ENCODE data around the gene SNX33. TPM values are rescaled to one million over a fixed set of nuclear protein-coding genes. Genes with fewer than 3 reads are reported as not detected.
"Not testable (repeated sequence)": the region's sequence is repeated elsewhere in the genome, so short reads cannot be mapped to it uniquely, and the experiment has no call there.

The SNX33 gene
- total RNA-seq, 3 donors from 2014 or later (not counting 1 experiment from before 2014, with no cell fraction given) = 2.5 to 5.6 (median 5.1) TPM

GRCh38 chr15:75696311-75696720 lies 48.6 kb downstream of the SNX33 start:
- Mint-ChIP-seq H3K4me3 (no peak overlapping the region), H3K9me3 (no peaks in the 10 kb centered on the region), H3K27ac (peak overlapping the region in 1 of 2 donors; percentile 74), H3K27me3 (ENCODE audit: low read depth in 2 of 2) (peaks cover 6 to 15% of the 10 kb centered on the region in 2 donors), H3K36me3 (no peaks in the 10 kb centered on the region), H3K4me1 (peaks cover 26 to 65% of the 10 kb centered on the region in 2 donors)
- DNase-seq (no peak), ATAC-seq (no peak)
- H3K27me3 ChIP-seq (ENCODE audit: control insufficient read depth, insufficient read depth, low read length) = no peaks in the 10 kb centered on the region
- intact Hi-C loops (cut with micrococcal nuclease) = no loop called here
- WGBS (ENCODE audit: insufficient coverage) = 73% methylated on average over 14 of the region's 14 CpGs
- H3K9me3 ChIP-seq (ENCODE audit: control insufficient read depth, insufficient read depth, low read length) = no peaks in the 10 kb centered on the region
- H3K36me3 ChIP-seq (ENCODE audit: control insufficient read depth, insufficient read depth, low read length) = no peaks in the 10 kb centered on the region
- peaks cover 79% of the 10 kb centered on the region for H3K4me1 ChIP-seq (ENCODE audit: control insufficient read depth, insufficient read depth, low read length)
- TF ChIP-seq, protein P1, sequence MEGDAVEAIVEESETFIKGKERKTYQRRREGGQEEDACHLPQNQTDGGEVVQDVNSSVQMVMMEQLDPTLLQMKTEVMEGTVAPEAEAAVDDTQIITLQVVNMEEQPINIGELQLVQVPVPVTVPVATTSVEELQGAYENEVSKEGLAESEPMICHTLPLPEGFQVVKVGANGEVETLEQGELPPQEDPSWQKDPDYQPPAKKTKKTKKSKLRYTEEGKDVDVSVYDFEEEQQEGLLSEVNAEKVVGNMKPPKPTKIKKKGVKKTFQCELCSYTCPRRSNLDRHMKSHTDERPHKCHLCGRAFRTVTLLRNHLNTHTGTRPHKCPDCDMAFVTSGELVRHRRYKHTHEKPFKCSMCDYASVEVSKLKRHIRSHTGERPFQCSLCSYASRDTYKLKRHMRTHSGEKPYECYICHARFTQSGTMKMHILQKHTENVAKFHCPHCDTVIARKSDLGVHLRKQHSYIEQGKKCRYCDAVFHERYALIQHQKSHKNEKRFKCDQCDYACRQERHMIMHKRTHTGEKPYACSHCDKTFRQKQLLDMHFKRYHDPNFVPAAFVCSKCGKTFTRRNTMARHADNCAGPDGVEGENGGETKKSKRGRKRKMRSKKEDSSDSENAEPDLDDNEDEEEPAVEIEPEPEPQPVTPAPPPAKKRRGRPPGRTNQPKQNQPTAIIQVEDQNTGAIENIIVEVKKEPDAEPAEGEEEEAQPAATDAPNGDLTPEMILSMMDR (IDR thresholded peaks at IDR 0.05) = no peak
- H3K27ac ChIP-seq (ENCODE audit: low read length) = no peak overlapping the region
- H3K4me3 ChIP-seq (ENCODE audit: low read length) = no peak overlapping the region

DNA sequence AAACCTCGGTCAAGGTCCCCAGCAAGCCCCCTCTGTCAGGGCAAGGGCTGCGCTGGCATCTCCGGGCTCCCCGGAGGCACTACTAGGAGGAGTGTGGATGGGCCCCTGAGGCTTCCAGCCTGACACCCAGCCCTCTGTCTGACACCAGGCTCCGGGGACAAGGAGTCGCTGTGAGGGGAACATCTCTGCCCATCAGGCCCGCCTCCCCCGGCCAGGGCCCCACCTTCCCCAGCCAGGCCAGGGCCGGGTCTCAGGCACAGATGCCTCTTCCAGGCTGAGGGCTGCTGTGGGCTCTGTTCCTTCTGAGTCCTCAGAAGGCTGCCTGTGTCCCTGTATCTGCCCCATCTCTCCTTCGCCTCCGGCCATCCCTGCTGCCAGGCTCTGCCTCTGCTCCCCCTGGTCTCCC lies 49.1 kb downstream of the SNX33 start:
- WGBS (ENCODE audit: insufficient coverage) = 90% methylated on average over 11 of the region's 11 CpGs
- H3K27me3 Mint-ChIP-seq (ENCODE audit: low read depth in 2 of 2) = peaks cover 6 to 15% of the 10 kb centered on the region in 2 donors
- Histone ChIP-seq H3K36me3 (ENCODE audit: control insufficient read depth, insufficient read depth, low read length) (no peaks in the 10 kb centered on the region), H3K27ac (ENCODE audit: low read length) (no peak overlapping the region), H3K9me3 (ENCODE audit: control insufficient read depth, insufficient read depth, low read length) (no peaks in the 10 kb centered on the region), H3K4me1 (ENCODE audit: control insufficient read depth, insufficient read depth, low read length) (peaks cover 80% of the 10 kb centered on the region), H3K27me3 (ENCODE audit: control insufficient read depth, insufficient read depth, low read length) (no peaks in the 10 kb centered on the region), H3K4me3 (ENCODE audit: low read length) (no peak overlapping the region)
- H3K9me3 Mint-ChIP-seq = no peaks in the 10 kb centered on the region
- ATAC-seq (no peak), DNase-seq (no peak)
- H3K4me1 Mint-ChIP-seq = peaks cover 28 to 70% of the 10 kb centered on the region in 2 donors
- TF ChIP-seq, protein P1 (IDR thresholded peaks at IDR 0.05) = no peak
- intact Hi-C loops (cut with micrococcal nuclease) = no loop called here
- no peak overlapping the region for H3K27ac Mint-ChIP-seq
- no peak overlapping the region for H3K4me3 Mint-ChIP-seq
- no peaks in the 10 kb centered on the region for H3K36me3 Mint-ChIP-seq

DNA sequence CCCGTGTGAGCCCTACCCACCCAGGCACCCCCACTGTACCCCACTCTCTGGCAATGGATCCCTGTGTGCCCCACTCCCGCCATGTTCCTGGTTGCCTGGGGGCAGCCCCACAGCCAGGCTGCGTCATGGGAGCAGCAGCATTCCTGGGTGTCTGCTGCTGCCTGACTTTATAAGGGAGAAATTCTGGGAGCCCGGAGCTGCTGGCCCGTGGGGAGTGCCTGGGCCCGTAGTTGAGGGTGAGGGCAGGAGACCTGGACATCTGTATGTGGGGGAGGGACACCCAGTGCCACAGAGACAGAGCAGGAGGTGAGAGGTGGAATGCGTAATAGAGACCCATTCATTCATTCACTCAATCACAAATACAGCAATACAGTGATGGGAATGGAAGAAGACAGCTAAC lies 49.8 kb downstream of the SNX33 start:
- peaks cover 82% of the 10 kb centered on the region for H3K4me1 ChIP-seq (ENCODE audit: control insufficient read depth, insufficient read depth, low read length)
- Mint-ChIP-seq H3K36me3 (no peaks in the 10 kb centered on the region), H3K9me3 (no peaks in the 10 kb centered on the region), H3K4me1 (peaks cover 34 to 72% of the 10 kb centered on the region in 2 donors), H3K27me3 (ENCODE audit: low read depth in 2 of 2) (peaks cover under 1 to 14% of the 10 kb centered on the region in 2 donors), H3K4me3 (peak overlapping the region; percentile 11), H3K27ac (no peak overlapping the region)
- H3K4me3 ChIP-seq (ENCODE audit: low read length) = no peak overlapping the region
- 97% methylated on average over 6 of the region's 7 CpGs for WGBS (ENCODE audit: insufficient coverage)
- no peak for DNase-seq
- intact Hi-C loops (cut with micrococcal nuclease) = no loop called here
- H3K36me3 ChIP-seq (ENCODE audit: control insufficient read depth, insufficient read depth, low read length) = no peaks in the 10 kb centered on the region
- no peak for ATAC-seq
- no peaks in the 10 kb centered on the region for H3K27me3 ChIP-seq (ENCODE audit: control insufficient read depth, insufficient read depth, low read length)
- H3K9me3 ChIP-seq (ENCODE audit: control insufficient read depth, insufficient read depth, low read length) = no peaks in the 10 kb centered on the region
- TF ChIP-seq, protein P1 (IDR thresholded peaks at IDR 0.05) = no peak
- H3K27ac ChIP-seq (ENCODE audit: low read length) = no peak overlapping the region

DNA sequence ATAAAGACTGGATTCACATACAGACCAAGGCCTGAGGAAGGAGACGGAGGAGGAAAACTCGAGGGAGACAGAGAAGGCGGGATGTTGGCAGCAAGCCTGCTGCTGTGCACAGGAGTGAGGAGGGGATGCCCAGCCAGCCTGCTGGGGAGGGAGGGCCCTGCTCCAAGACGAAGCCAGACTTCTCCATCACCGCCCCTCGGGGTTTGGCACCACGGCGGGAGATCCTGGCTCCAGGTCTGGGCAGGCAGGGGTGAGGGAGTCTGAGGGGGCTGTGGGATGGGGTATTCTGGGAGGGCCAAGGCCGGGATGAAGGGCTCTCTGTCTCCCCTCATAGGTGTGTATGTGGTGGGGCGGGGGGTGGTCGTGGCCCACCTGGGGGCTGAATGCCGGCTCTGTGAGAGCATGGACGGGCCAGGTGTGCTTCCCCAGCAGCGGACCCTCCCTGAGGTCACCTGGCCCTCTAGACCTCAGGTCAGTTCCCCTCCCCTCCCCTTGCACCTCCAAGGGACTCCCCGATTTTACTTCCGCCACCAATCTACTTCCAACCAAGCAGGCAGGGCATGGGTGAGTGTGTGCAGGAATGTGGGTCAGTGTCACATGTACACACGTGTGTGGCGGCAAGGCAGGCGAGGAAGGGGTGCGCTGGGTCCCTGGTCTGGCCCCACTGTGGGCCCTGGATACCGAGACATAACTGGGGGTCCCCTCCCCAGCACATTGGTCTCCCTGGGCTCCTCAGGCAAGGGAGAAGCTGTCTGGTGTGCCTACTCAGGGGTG lies 50.4 kb downstream of the SNX33 start:
- H3K27ac ChIP-seq (ENCODE audit: low read length); H3K36me3 Mint-ChIP-seq; H3K9me3 ChIP-seq (ENCODE audit: control insufficient read depth, insufficient read depth, low read length); H3K27me3 ChIP-seq (ENCODE audit: control insufficient read depth, insufficient read depth, low read length); DNase-seq; H3K9me3 Mint-ChIP-seq; ATAC-seq; H3K4me3 ChIP-seq (ENCODE audit: low read length); H3K36me3 ChIP-seq (ENCODE audit: control insufficient read depth, insufficient read depth, low read length); H3K27ac Mint-ChIP-seq; intact Hi-C loops (cut with micrococcal nuclease): not testable (repeated sequence)
- H3K4me3 Mint-ChIP-seq = peak overlapping the region; percentile 11
- peaks cover 34 to 69% of the 10 kb centered on the region in 2 donors for H3K4me1 Mint-ChIP-seq
- peaks cover 79% of the 10 kb centered on the region for H3K4me1 ChIP-seq (ENCODE audit: control insufficient read depth, insufficient read depth, low read length)
- H3K27me3 Mint-ChIP-seq (ENCODE audit: low read depth in 2 of 2) = peaks cover 0 to 12% of the 10 kb centered on the region in 2 donors
- WGBS (ENCODE audit: insufficient coverage) = 93% methylated on average over 17 of the region's 21 CpGs

DNA sequence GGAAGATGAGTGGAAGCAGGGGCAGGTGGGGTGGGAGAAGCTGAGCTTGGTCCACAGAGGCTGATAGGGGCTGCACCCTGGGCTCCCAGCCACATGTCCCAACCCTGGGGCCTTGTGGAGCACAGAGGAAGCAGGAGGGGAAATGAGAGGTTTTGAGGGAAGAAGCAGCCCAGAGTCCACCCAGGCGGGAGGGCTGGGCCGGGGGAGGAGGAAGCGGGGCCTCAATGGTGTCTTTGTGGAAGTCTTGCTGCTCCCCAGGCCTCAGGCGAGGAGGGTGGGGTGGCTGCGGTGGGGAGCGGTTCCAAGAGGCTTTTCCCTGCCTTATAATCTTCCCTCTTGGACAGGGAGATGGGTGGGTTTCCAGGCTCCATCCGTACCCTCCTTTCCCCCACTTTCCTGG lies 51.8 kb downstream of the SNX33 start:
- Mint-ChIP-seq H3K27me3 (ENCODE audit: low read depth in 2 of 2) (peaks cover 0 to 12% of the 10 kb centered on the region in 2 donors), H3K4me1 (peaks cover 31 to 62% of the 10 kb centered on the region in 2 donors), H3K27ac (peak overlapping the region in 1 of 2 donors; percentile 72), H3K4me3 (peak overlapping the region; percentile 35)
- ATAC-seq; H3K9me3 Mint-ChIP-seq; H3K36me3 ChIP-seq (ENCODE audit: control insufficient read depth, insufficient read depth, low read length); H3K4me3 ChIP-seq (ENCODE audit: low read length); H3K9me3 ChIP-seq (ENCODE audit: control insufficient read depth, insufficient read depth, low read length); H3K36me3 Mint-ChIP-seq; H3K27me3 ChIP-seq (ENCODE audit: control insufficient read depth, insufficient read depth, low read length); DNase-seq; intact Hi-C loops (cut with micrococcal nuclease): not testable (repeated sequence)
- 0% methylated on average over 1 of the region's 7 CpGs for WGBS (ENCODE audit: insufficient coverage)
- peaks cover 68% of the 10 kb centered on the region for H3K4me1 ChIP-seq (ENCODE audit: control insufficient read depth, insufficient read depth, low read length)
- peak overlapping the region; percentile 7 for H3K27ac ChIP-seq (ENCODE audit: low read length)

All from natural killer cell (primary cell).